Measurements from ENCODE around the gene AGBL5.

Gene AGBL5

GRCh38 chr2:27024188-27024587 is 27.3 kb upstream of the AGBL5 start:
- no peak for DNase-seq

- DNase-seq, result no peak
These were observed 26.7 kb upstream of the AGBL5 start for GRCh38 chr2:27024812-27025211.

- no peak for DNase-seq
These were observed 26.1 kb upstream of the AGBL5 start for GRCh38 chr2:27025281-27025800.

GRCh38 chr2:27025861-27026851 is 25.3 kb upstream of the AGBL5 start:
- no peak for DNase-seq

DNA sequence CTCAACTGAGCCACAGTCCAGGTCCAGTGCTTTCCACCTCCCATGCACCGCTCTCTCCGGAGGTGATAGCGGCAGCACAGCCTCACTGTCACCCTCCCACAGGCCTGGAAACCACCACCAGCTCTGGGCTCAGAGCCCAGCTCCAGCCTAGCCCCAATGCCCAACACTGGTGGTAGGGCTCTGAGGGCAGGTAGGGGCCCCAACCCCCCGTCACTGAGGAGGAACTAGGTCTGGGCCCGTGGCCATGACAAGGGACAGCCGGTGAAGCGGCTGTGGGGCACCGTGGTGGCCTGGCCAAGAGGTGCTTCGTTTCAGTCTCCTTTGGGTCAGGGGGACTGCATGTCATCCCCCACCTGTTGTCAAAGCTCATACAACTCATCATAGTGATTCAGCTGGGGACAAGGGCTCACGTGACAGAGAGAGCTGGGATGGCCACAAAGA is 24.2 kb upstream of the AGBL5 start:
- no peak for DNase-seq

- no peak for DNase-seq
These were observed 22.4 kb upstream of the AGBL5 start for GRCh38 chr2:27029051-27029450.

GRCh38 chr2:27032495-27033252 is 18.8 kb upstream of the AGBL5 start, which contains the start of gene TMEM214:
Gene TMEM214 (plus strand): TSS chr2:27032965. CDS start chr2:27033016, 51 bp downstream.
- peak; percentile 74 for DNase-seq

DNA sequence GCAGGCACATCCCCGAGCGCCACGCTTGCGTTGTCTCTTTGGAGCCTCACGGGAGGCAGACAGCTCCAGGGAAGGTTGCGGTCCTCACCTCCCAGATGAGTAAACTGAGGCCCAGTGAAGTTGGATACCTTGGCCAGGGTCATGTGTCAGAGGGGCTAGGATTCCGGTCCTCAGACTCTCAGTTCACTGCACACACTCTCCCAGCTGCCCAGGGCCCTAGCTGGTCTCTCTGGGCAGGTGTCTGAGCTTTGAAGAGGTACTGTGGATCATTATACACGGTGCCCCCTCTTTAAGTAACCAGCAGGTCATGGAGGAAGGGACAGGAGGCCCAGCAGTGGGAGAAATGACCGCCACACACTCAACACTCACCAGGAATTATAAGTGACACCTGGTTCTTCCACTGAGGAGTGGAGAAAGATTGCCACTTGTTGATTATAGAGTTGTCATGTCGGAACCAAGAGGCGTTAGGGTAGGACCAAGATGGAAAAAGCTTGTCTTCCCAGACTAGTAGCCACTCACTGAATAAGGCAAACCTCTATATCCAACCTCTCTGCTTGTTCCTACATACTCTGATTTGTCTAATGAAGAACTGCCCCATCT is 18.1 kb upstream of the AGBL5 start:
- no peak for DNase-seq

DNA sequence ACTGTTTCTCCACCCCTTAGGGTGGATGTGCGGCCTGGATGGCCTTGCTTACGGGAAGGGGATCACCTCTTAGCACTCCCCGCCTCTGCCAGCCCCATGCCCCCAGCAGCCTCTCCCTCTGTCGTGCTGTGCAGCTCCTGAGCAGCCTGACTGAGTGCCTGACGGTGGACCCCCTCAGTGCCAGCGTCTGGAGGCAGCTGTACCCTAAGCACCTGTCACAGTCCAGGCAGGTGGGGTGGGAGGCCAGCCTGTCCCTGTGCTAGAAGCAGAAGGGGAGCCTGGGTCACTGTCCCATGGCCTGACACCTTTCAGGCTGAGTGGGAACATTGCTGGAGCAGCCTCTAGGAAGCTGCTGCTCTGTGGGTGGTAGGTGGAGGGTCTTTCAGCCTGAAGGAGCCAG is 13.5 kb upstream of the AGBL5 start:
- no peak for DNase-seq

DNA sequence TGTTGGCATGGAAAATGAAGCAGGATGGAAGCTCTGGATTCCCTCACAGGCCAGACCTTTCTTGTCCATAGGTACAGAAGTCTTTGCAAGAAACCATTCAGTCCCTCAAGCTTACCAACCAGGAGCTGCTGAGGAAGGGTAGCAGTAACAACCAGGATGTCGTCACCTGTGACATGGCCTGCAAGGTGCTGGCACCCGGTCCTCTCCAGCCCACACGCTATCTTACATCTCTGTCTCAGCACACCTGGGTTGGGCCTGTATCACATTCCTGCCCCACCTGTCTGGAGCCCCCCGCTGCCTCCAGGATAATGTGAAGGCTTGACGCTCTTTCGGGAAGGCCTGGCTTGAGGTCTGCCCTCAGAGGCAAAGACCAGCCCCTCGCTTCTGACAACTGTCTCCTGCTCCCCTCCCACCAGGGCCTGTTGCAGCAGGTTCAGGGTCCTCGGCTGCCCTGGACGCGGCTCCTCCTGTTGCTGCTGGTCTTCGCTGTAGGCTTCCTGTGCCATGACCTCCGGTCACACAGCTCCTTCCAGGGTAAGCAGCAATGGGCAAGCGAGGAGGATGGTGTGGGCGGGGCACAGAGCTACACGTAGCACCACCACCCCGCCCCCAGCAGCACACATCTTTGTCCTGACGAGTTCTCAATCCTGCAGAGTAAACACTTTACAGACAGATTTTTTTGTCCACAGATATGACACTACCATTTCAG is 12.7 kb upstream of the AGBL5 start:
- DNase-seq, result no peak

GRCh38 chr2:27039426-27039825 is 12.0 kb upstream of the AGBL5 start:
- no peak for DNase-seq

DNA sequence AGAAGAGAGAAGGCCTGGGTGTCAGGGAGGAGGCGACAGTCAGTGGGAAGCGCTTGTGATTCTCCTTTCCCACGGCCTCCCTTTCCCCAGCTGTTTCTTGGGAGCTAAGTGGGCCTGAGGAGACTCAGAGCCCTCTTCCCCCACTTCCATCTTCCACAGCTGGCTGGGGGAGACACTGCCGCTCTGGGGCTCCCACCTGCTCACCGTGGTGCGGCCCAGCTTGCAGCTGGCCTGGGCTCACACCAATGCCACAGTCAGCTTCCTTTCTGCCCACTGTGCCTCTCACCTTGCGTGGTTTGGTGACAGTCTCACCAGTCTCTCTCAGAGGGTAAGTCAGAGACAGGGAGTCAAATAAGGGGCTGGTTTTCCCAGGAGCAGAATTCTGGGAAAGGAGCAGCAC is 11.6 kb upstream of the AGBL5 start:
- no peak for DNase-seq

GRCh38 chr2:27040282-27040681 is 11.2 kb upstream of the AGBL5 start:
- DNase-seq, result no peak

GRCh38 chr2:27041752-27042151 is 9.7 kb upstream of the AGBL5 start:
- DNase-seq, result no peak

DNA sequence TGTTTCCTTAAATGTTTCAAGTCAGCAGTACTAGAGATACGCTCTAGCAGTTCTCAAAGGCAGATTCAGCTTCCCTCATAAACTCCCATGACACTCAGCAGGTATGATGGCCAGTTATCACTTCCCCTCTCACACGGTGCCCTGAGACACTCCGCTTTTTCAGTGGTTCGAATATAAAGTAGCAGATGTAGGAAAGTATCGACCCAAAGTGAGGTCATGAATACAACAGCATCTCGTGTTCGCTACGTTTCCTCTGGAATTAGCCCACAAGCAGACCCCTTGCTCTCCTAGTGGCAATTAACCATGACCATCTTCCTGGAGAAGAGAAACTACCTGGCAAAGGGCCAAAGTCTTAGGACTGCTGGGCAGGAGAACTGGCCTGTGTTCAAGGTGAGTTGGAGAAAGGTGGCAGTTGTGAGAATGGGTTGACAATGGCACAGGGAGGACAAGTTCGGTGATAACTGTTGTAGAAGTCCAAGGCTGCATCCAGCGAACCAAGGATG is 9.3 kb upstream of the AGBL5 start:
- DNase-seq, result no peak

DNA sequence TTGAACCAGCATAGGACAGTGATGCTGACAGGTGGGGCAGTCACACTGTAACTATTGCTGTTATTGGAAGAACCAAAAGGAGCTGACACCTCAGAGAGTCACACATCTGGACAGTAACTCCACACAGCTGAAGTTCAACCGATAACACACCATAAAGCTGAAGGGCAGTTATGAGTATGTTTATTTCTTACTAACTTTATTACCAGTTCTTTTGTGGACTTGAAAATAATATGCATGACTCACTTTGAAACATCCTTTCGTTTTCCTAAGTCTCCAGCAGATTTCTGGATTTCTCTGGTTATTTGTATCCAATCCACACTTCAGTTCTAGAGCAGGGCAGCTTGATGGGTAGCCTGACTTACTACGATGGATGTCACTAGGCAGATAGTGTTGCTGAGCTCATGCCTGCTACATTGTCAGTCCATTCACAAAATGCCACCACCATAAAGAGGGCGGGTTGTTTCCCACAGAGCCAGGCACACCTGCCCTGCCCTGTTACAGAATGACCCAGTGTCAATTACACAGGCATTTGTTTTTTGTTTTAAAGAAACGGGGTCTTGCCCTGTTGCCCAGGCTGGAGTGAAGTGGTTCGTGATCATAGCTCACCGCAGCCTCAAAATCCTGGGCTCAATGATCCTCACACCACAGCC is 8.4 kb upstream of the AGBL5 start:
- DNase-seq, result no peak

GRCh38 chr2:27049422-27050280 is 1.8 kb upstream of the AGBL5 start:
- no peak for DNase-seq

DNA sequence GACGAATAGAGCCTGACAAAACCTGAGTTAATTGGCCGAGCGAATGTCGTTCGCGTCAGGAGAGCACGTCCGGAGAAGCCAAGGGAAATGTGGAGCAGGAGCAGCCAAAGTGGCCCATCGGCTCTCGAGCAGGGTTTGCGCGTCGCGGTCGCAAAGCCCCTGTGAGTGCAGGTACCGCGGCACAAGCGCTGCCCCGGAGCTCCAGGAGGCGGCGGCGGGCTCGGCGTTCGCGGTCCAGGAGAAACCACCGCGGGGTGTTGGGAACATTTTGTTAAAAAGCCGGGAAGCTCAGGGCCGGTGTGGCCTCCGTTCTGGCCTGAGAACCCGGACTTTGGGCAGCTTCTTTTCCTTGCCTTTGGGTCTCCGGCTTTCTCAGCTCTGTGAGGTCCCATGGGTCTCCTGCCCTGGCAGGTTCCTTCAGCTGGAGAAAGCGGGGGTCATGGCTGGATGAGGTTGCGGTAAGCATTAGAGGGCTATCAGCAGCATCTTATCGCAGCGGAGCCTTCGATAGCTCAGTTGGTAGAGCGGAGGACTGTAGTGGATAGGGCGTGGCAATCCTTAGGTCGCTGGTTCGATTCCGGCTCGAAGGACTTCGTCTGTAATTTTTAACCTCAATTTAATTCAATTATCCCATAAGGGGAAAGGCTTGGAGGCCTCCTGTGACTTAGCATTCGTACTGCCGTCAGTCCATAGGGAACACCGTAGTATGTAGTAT is 1.0 kb upstream of the AGBL5 start:
- peak; percentile 87 for DNase-seq

DNA sequence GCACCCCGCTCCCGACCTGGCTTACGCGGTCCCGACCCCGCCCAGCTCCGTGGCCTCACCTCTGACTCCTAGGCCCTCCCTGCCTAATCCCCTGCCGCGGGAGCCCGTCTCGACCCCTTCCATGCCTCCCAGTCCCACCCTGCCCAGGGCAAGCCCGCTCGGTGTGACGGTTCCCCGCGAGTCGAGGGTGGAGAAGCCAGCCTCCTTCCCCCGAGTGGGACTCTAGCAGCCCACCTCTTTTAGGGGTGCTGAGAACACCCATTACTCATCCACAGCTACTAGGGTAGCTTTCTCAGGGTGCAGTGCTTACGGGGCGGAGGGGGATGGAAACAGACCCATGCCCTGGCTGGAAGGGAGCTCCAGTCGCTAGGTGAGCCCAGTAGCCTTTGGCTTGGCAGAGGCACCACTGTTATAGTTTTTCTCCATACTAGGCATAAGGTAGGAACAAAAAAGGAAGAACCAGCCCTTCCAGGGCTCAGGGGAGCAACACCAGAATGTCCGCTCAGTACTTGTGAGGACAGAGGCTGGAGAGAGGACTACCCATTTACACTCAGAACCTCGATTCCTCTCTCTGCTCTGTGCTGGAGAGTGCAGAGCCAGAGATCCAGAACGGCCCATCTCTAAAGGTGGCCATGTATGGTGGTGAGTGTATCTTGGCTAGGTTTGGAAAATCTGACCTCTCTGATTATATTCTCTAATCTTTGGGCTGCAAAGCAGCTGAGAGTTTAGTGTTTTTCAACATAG is 606 bp downstream of the AGBL5 start:
- no peak for DNase-seq
